ACC112 (cell line): ENCODE data around the gene FGGY.

Source experiments
- H2AFZ ChIP-seq: fragments of 200-600 bp; sonication (generic); one replicate; pipeline ENCODE4 v1.6.0; 2017; ENCODE audit warnings: antibody characterized with exemption, low read length; ENCODE audit not compliant: unreplicated experiment
- H3K27ac ChIP-seq: fragments of 200-600 bp; sonication (generic); 2 replicates; pipeline ENCODE4 v1.5.1; 2014; ENCODE audit warnings: low read depth, mild to moderate bottlenecking, antibody characterized with exemption, low read length, moderate library complexity
- H3K27me3 ChIP-seq: fragments of 200-600 bp; sonication (generic); 2 replicates; pipeline ENCODE4 v1.6.1; 2014; ENCODE audit warnings: mild to moderate bottlenecking, antibody characterized with exemption, low read length, moderate library complexity, mixed read lengths; ENCODE audit not compliant: insufficient read depth
- H3K36me3 ChIP-seq: fragments of 200-600 bp; sonication (generic); 2 replicates; pipeline ENCODE4 v1.6.1; 2016; ENCODE audit warnings: mild to moderate bottlenecking, antibody characterized with exemption, low read length, moderate library complexity, mixed read lengths; ENCODE audit not compliant: insufficient read depth
- H3K4me1 ChIP-seq: fragments of 200-600 bp; sonication (generic); one replicate; pipeline ENCODE4 v1.6.1; 2016; ENCODE audit warnings: low read length, mixed read lengths; ENCODE audit not compliant: insufficient read depth, unreplicated experiment, control insufficient read depth
- H3K4me3 ChIP-seq: fragments of 200-600 bp; sonication (generic); 2 replicates; pipeline ENCODE4 v1.5.1; 2014; ENCODE audit warnings: mild to moderate bottlenecking, low read depth, low read length
- H3K79me2 ChIP-seq: fragments of 200-600 bp; sonication (generic); one replicate; pipeline ENCODE4 v1.6.0; 2016; ENCODE audit warnings: low read length; ENCODE audit not compliant: control insufficient read depth, unreplicated experiment, insufficient read depth

Gene FGGY

DNA sequence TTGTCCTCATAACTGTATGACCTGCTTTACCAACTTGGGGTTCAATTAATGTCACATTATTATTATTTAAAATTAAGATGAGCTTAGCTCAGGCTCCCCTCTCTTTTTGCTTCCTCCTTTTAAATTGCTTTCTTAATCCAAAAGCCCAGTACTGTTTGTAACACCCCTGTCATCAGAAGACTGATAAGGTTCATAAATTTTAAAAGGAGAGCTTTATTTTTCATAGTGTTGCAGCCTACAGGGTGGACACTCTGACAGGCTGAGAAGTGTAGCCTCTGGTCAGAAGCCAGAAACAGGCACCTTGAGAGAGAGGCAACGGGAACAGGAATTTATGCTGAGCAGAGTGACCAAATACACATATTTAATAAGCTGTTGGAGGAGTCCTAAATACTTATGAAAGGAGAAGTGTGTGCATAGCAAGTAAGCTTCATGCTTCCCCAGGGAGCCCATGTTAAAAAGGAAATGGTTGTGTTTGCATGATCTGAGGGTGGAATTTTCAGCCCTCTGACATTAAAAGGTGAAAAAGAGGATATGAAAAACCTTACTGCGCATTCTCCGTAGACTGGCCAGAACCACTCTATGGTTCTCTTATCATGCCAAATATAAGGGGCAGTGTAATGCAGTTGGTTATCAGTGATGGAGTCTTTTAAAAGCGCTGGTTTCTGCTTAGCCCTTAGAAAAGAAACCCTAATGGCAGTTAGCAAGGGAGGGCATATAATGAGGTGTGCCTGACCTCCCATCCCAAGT is 30.5 kb upstream of the FGGY start:
- Histone ChIP-seq H3K27ac (no peak overlapping the region), H3K36me3 (no peaks in the 10 kb centered on the region), H2AFZ (no peak overlapping the region), H3K27me3 (no peaks in the 10 kb centered on the region), H3K79me2 (no peaks in the 10 kb centered on the region), H3K4me1 (no peaks in the 10 kb centered on the region), H3K4me3 (no peak overlapping the region)

- H3K36me3 ChIP-seq, result no peaks in the 10 kb centered on the region
- peaks cover 2% of the 10 kb centered on the region for H3K4me1 ChIP-seq
- H3K4me3 ChIP-seq, result no peak overlapping the region
- no peak overlapping the region for H2AFZ ChIP-seq
- no peak overlapping the region for H3K27ac ChIP-seq
- H3K27me3 ChIP-seq, result no peaks in the 10 kb centered on the region
- H3K79me2 ChIP-seq, result no peaks in the 10 kb centered on the region
Measured at GRCh38 chr1:59266927-59267293, 30.0 kb upstream of the FGGY start.

GRCh38 chr1:59268406-59268805 is 28.5 kb upstream of the FGGY start:
- no peak overlapping the region for H2AFZ ChIP-seq
- no peaks in the 10 kb centered on the region for H3K79me2 ChIP-seq
- H3K4me1 ChIP-seq, result peaks cover 16% of the 10 kb centered on the region
- no peak overlapping the region for H3K4me3 ChIP-seq
- no peak overlapping the region for H3K27ac ChIP-seq
- no peaks in the 10 kb centered on the region for H3K27me3 ChIP-seq
- no peaks in the 10 kb centered on the region for H3K36me3 ChIP-seq

GRCh38 chr1:59271561-59272260 is 25.2 kb upstream of the FGGY start:
- H2AFZ ChIP-seq, result no peak overlapping the region
- H3K79me2 ChIP-seq, result no peaks in the 10 kb centered on the region
- no peaks in the 10 kb centered on the region for H3K36me3 ChIP-seq
- H3K27me3 ChIP-seq, result no peaks in the 10 kb centered on the region
- H3K27ac ChIP-seq, result peak overlapping the region; percentile 75
- H3K4me1 ChIP-seq, result peaks cover 20% of the 10 kb centered on the region
- H3K4me3 ChIP-seq, result no peak overlapping the region

DNA sequence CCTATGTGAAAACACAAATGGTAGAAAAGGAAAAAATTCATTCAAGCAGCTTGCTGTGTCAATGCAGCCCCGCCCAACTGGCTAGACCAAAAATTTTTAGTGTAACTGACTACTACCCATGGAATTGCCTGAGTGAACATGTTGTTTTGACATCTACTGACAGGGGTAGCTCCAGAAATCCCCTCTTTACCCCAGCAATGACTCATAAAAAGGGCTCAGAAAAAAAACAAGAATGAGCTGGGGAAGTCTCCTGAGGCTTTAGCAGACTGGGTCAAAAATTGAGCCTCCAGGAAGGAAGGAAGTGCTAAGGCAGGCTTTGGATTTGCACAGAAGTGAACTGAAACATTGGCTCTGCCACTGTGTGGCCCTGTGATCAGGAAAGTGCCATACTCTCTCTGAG is 24.4 kb upstream of the FGGY start:
- Histone ChIP-seq H3K36me3 (no peaks in the 10 kb centered on the region), H3K4me1 (peaks cover 21% of the 10 kb centered on the region), H3K27me3 (no peaks in the 10 kb centered on the region), H3K27ac (peak overlapping the region; percentile 75), H3K4me3 (0 out of 2 replicates have a peak overlapping the region, but pooled peaks have one; percentile 31), H3K79me2 (no peaks in the 10 kb centered on the region), H2AFZ (peak overlapping the region; percentile 74)

DNA sequence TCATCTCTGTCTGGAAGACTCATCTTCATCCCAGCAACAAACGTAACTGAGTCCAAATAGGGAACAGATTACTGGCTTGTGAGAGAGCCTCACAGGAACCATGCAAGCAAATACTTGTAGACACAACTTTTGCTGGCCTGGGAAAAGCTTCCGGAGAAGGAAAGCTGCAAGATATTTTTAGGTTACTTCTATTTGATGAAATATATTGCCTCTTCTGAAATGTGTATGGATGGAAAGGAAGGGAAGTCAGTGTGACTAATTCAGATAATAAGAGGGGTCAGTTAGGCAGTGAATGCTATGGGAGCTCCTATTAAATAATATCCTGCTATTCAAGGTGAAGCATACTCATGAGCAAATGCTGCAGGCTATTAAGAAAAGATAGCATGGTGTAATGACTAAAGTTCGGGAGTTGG is 20.4 kb upstream of the FGGY start:
- H3K36me3 ChIP-seq, result no peaks in the 10 kb centered on the region
- H3K27me3 ChIP-seq, result no peaks in the 10 kb centered on the region
- H3K4me3 ChIP-seq, result no peak overlapping the region
- no peak overlapping the region for H2AFZ ChIP-seq
- no peaks in the 10 kb centered on the region for H3K79me2 ChIP-seq
- no peak overlapping the region for H3K27ac ChIP-seq
- H3K4me1 ChIP-seq, result peaks cover 28% of the 10 kb centered on the region

GRCh38 chr1:59278780-59279354 is 18.0 kb upstream of the FGGY start:
- Histone ChIP-seq H3K4me1 (peaks cover 12% of the 10 kb centered on the region), H3K36me3 (no peaks in the 10 kb centered on the region), H3K4me3 (no peak overlapping the region), H2AFZ (no peak overlapping the region), H3K27ac (no peak overlapping the region), H3K79me2 (no peaks in the 10 kb centered on the region), H3K27me3 (no peaks in the 10 kb centered on the region)

DNA sequence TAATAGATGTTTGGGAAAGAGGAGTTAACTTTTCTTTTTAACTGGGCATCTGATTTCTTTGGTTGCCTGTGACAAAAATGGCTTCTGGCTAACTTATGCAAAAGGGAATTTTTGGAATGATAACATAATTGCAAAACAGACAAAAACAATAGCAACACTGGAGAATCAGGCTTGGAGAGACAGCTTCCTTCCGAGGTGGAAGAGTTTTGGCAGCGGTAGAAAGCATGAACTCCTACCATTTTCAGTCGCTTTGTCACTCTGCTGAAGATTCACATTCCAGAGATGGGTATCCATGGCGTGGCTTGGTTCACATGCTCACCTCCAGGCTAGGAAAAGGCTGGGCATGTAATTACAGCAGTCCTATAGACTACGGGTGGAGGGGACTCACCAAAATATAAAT is 17.2 kb upstream of the FGGY start:
- Histone ChIP-seq H3K4me3 (no peak overlapping the region), H3K36me3 (no peaks in the 10 kb centered on the region), H3K27me3 (no peaks in the 10 kb centered on the region), H2AFZ (no peak overlapping the region), H3K79me2 (no peaks in the 10 kb centered on the region), H3K27ac (no peak overlapping the region), H3K4me1 (peaks cover 12% of the 10 kb centered on the region)

DNA sequence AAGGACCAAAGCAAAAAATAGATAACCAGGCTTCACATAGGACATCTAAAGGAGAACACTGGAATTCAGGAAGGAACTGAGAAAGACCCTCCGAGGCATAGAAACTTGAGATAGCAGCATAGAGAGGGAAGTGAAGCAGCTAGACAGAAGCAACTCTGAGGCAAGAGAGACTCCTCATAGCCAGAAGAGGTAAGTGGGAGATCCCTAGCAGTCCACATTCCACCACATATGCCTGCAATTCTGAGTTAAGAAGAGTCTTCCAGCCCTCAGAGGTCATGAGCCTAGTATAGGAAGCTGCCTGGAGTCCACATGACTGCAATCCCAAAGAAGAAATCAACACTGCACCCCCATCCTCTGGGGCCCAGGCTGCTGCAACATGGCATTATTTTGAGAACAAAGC is 13.9 kb upstream of the FGGY start:
- Histone ChIP-seq H3K27ac (no peak overlapping the region), H3K79me2 (no peaks in the 10 kb centered on the region), H3K4me1 (peaks cover 7% of the 10 kb centered on the region), H3K4me3 (no peak overlapping the region), H3K36me3 (no peaks in the 10 kb centered on the region), H2AFZ (no peak overlapping the region), H3K27me3 (no peaks in the 10 kb centered on the region)

DNA sequence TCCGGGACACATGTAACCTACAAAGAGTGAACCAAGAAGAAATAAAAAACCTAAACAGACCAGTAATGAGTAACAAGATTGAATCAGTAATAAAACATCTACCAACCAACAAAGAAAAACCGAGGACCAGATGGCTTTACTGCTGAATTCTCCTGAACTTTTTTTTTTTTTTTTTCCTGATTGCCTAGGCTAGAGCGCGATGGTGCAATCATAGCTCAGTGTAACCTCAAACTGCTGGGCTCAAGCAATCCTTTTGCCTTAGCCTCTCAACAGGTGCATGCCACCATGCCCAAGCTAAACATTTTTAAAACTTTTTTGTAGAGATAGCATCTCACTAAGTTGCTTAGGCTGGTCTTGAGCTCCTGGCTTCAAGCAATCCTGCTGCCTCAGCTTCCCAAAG is 11.2 kb upstream of the FGGY start:
- H3K27ac ChIP-seq, result no peak overlapping the region
- H3K4me1 ChIP-seq, result no peaks in the 10 kb centered on the region
- no peaks in the 10 kb centered on the region for H3K27me3 ChIP-seq
- no peaks in the 10 kb centered on the region for H3K36me3 ChIP-seq
- H3K79me2 ChIP-seq, result no peaks in the 10 kb centered on the region
- no peak overlapping the region for H2AFZ ChIP-seq
- H3K4me3 ChIP-seq, result no peak overlapping the region

GRCh38 chr1:59288046-59288445 is 8.8 kb upstream of the FGGY start:
- H3K27me3 ChIP-seq, result no peaks in the 10 kb centered on the region
- no peak overlapping the region for H2AFZ ChIP-seq
- H3K79me2 ChIP-seq, result no peaks in the 10 kb centered on the region
- H3K36me3 ChIP-seq, result no peaks in the 10 kb centered on the region
- H3K4me3 ChIP-seq, result no peak overlapping the region
- H3K27ac ChIP-seq, result no peak overlapping the region
- peaks cover 7% of the 10 kb centered on the region for H3K4me1 ChIP-seq
